ENCODE measurements around the gene ANKRD11.

ANKRD11 gene

DNA sequence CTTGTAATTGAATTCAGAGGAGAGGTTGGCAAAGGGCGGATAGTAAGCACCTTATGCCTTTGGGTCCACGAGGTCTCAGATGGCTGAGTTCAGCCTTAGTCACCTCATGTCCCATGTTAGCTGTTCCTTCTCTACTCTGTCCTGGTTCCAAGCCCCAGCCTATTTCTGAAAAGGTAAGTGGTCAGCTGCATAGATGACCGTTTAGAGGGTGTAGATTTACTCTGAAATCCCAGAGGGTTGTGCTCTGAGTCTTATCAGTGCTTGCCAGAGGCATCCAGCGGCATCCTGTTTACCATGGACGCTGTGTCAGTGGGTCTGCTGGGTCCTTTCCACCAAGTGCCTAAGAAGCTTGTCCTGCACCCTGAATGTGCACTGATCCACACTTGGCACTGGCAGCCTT is 271.0 kb downstream of the ANKRD11 start:
- no peak for TF ChIP-seq CTCF (IDR thresholded peaks at IDR 0.05; ENCODE audit: low read depth, low read length, missing control alignments)
- no peak overlapping the region for H3K4me3 ChIP-seq (ENCODE audit: low read depth, low read length)
- DNase-seq (ENCODE audit: low read depth) = no peak

Measured in GM12864 (cell line).